B cell (primary cell): ENCODE measurements around the gene ALDH8A1. TPM values are rescaled to one million over a fixed set of nuclear protein-coding genes. Genes with fewer than 3 reads are reported as not detected.
A peak's percentile ranks its signal among the peaks of the same experiment; 100 is the strongest.

ENCODE experiments used
- ATAC-seq: fragments of 200-7000 bp; cut with Tn5 transposase; one replicate; pipeline ENCODE4 v1.10.0; 2021; ENCODE audit warnings: low read depth, mild to moderate bottlenecking, moderate number of reproducible peaks, moderate library complexity
- CTCF ChIA-PET: fragments of 350-600 bp; sonication (Branson Sonifier 250); formaldehyde crosslinking; loops from one replicate; lab custom pipeline; 2021; ENCODE audit warnings: antibody characterized with exemption, inconsistent platforms; lab: Charles Lee
- POLR2A ChIA-PET: fragments of 350-600 bp; sonication (Branson Sonifier 250); formaldehyde crosslinking; loops from one replicate; lab custom pipeline; 2021; ENCODE audit warnings: antibody characterized with exemption; lab: Charles Lee
- DNase-seq: peaks from one replicate; pipeline ENCODE4 v3.0.0; 2013
- H2AFZ ChIP-seq: 2 replicates; pipeline ENCODE4 v1.6.1; 2012; ENCODE audit warnings: mild to moderate bottlenecking, low read depth, low read length; ENCODE audit not compliant: insufficient read depth, poor library complexity, severe bottlenecking
- H3K27ac ChIP-seq, 2 donors: 1 replicate in 1 of 2; 2 replicates in 1 of 2; pipeline ENCODE4 v1.5.1; 2012 to 2013; ENCODE audit warnings: low read length in 2 of 2, mild to moderate bottlenecking in 2 of 2, moderate library complexity in 1 of 2
- H3K27me3 ChIP-seq, 4 experiments: fragments of 200-600 bp in 1 of 4; sonication (generic) in 1 of 4; replicated peaks in 1 of 4; 1 replicate in 2 of 4; 2 replicates in 2 of 4; pipeline versions ENCODE4 v1.6.1 to v1.7.0; 2013 to 2016; ENCODE audit warnings: low read length in 3 of 4, mild to moderate bottlenecking in 2 of 4, mixed read lengths in 1 of 4, moderate library complexity in 1 of 4; ENCODE audit not compliant: insufficient read depth in 4 of 4, control insufficient read depth in 3 of 4; ENCODE audit errors: control extremely low read depth in 1 of 4
- H3K36me3 ChIP-seq, 2 experiments: replicated peaks in 1 of 2; 1 replicate in 1 of 2; 2 replicates in 1 of 2; pipeline versions ENCODE4 v1.6.1 to v1.7.1; 2013; ENCODE audit warnings: low read length in 1 of 2; ENCODE audit not compliant: insufficient read depth in 2 of 2, control insufficient read depth in 1 of 2; ENCODE audit errors: control extremely low read depth in 1 of 2, extremely low read depth in 1 of 2
- H3K4me1 ChIP-seq, 2 donors: fragments of 200-600 bp in 1 of 2; sonication (generic) in 1 of 2; 1 replicate in 1 of 2; 2 replicates in 1 of 2; pipeline versions ENCODE4 v1.5.1 to v1.6.1; 2013 to 2017; ENCODE audit warnings: low read length in 2 of 2; ENCODE audit not compliant: control insufficient read depth in 2 of 2, insufficient read depth in 2 of 2
- H3K4me2 ChIP-seq: replicated peaks from 2 replicates; pipeline ENCODE3; 2012; ENCODE audit warnings: mild to moderate bottlenecking, low read depth, low read length; ENCODE audit not compliant: poor library complexity, severe bottlenecking
- H3K4me3 ChIP-seq, 5 experiments: fragments of 200-600 bp in 1 of 5; sonication (generic) in 1 of 5; 1 replicate in 3 of 5; 2 replicates in 2 of 5; pipeline versions ENCODE4 v1.5.1 to v1.7.0; 2011 to 2016; ENCODE audit warnings: low read length in 4 of 5, mild to moderate bottlenecking in 4 of 5, low read depth in 2 of 5, control low read depth in 1 of 5, moderate library complexity in 1 of 5; ENCODE audit not compliant: insufficient read depth in 1 of 5; ENCODE audit errors: control extremely low read depth in 1 of 5, extremely low read depth in 1 of 5
- H3K79me2 ChIP-seq: fragments of 200-600 bp; sonication (generic); one replicate; pipeline ENCODE4 v1.6.0; 2016; ENCODE audit warnings: low read length; ENCODE audit not compliant: control insufficient read depth, insufficient read depth
- H3K9ac ChIP-seq: fragments of 200-600 bp; sonication (generic); 2 replicates; pipeline ENCODE4 v1.6.1; 2017; ENCODE audit warnings: mild to moderate bottlenecking, low read length, moderate library complexity
- H3K9me3 ChIP-seq, 3 donors: one replicate each; pipeline versions ENCODE4 v1.6.1 to v1.7.1; 2013; ENCODE audit warnings: low read length in 2 of 3; ENCODE audit not compliant: control insufficient read depth in 2 of 3, insufficient read depth in 1 of 3; ENCODE audit errors: control extremely low read depth in 1 of 3
- H4K20me1 ChIP-seq: 2 replicates; pipeline ENCODE4 v1.6.0; 2012; ENCODE audit warnings: mild to moderate bottlenecking, low read length; ENCODE audit not compliant: insufficient read depth, control insufficient read depth, poor library complexity, severe bottlenecking
- H3K27ac Mint-ChIP-seq: one replicate; pipeline ENCODE4 v1.8.0; 2021; ENCODE audit warnings: mixed read lengths
- H3K27me3 Mint-ChIP-seq: one replicate; pipeline ENCODE4 v1.8.0; 2021; ENCODE audit warnings: mixed read lengths
- H3K4me1 Mint-ChIP-seq: one replicate; pipeline ENCODE4 v1.8.0; 2021; ENCODE audit warnings: mixed read lengths
- H3K4me3 Mint-ChIP-seq: one replicate; pipeline ENCODE4 v1.8.0; 2021; ENCODE audit warnings: mixed read lengths
- H3K9me3 Mint-ChIP-seq: one replicate; pipeline ENCODE4 v1.8.0; 2022; ENCODE audit warnings: mixed read lengths; ENCODE audit not compliant: insufficient read depth
- CTCF ChIP-seq: fragments of 200-600 bp; IDR thresholded peaks from one replicate; pipeline ENCODE4 v1.8.0; 2022; ENCODE audit warnings: antibody characterized with exemption, mild to moderate bottlenecking
- EZH2 ChIP-seq: IDR thresholded peaks from 2 replicates; pipeline ENCODE4 v1.6.1; 2012; ENCODE audit warnings: borderline replicate concordance, low read depth, mild to moderate bottlenecking, moderate library complexity, low read length; ENCODE audit not compliant: insufficient read depth, poor library complexity, severe bottlenecking
- WGBS: methylation state at CpG from one replicate; pipeline ENCODE4 v1.1.5; 2013; ENCODE audit warnings: missing lambda C conversion rate; ENCODE audit not compliant: insufficient coverage; 5-methylcytosine and 5-hydroxymethylcytosine counted together
- intact Hi-C: fragments of 100-400 bp; cut with micrococcal nuclease; formaldehyde crosslinking; loops from one replicate; pipeline ENCODE4 v1.10.0; 2022
- polyA plus RNA-seq: library from polyadenylated mRNA; depleted of rRNA; stranded (reverse); fragments of >200 nt; gene quantifications from 2 replicates; pipeline ENCODE4 v1.2.3, GENCODE V29; 2012
- total RNA-seq, 2 donors: library from RNA; stranded (reverse); fragments of 120-200 nt in 1 of 2; gene quantifications; 1 replicate in 1 of 2; 2 replicates in 1 of 2; pipeline versions ENCODE4 v1.2.3 to v1.2.4, GENCODE V29; 2013 to 2022

ALDH8A1 gene
- total and polyA plus RNA-seq, 2 donors (not counting 1 experiment from before 2014, with no cell fraction given), result 0.49 to 1.1 TPM

GRCh38 chr6:134875367-134875766 is 74.5 kb downstream of the ALDH8A1 start:
- WGBS, result 80% methylated on average over 1 of the region's 4 CpGs
- H3K27me3 Mint-ChIP-seq, result no peaks in the 10 kb centered on the region
- Histone ChIP-seq H3K9ac (no peak overlapping the region), H3K9me3 (peaks cover 0 to 21% (median 11%) of the 10 kb centered on the region in 3 donors), H4K20me1 (no peaks in the 10 kb centered on the region), H2AFZ (no peak overlapping the region), H3K4me1 (peaks cover 8 to 19% of the 10 kb centered on the region in 2 donors), H3K4me3 (no peak overlapping the region), H3K4me2 (no peak overlapping the region), H3K27ac (no peak overlapping the region), H3K27me3 (no peaks in the 10 kb centered on the region), H3K79me2 (no peaks in the 10 kb centered on the region), H3K36me3 (no peaks in the 10 kb centered on the region)
- CTCF ChIA-PET, result interaction anchor here (1.5 kb wide), 1 partner anchor 719 kb away, joined by 4 read pairs; no protein-coding TSS in a partner anchor
- H3K9me3 Mint-ChIP-seq, result peaks cover 4% of the 10 kb centered on the region
- POLR2A ChIA-PET, result no interaction called here
- peaks cover 23% of the 10 kb centered on the region for H3K4me1 Mint-ChIP-seq
- TF ChIP-seq EZH2, result no peak
- TF ChIP-seq CTCF, result no peak
- ATAC-seq, result no peak
- no peak for DNase-seq
- H3K27ac Mint-ChIP-seq, result no peak overlapping the region
- intact Hi-C loops, result no loop called here
- H3K4me3 Mint-ChIP-seq, result no peak overlapping the region

DNA sequence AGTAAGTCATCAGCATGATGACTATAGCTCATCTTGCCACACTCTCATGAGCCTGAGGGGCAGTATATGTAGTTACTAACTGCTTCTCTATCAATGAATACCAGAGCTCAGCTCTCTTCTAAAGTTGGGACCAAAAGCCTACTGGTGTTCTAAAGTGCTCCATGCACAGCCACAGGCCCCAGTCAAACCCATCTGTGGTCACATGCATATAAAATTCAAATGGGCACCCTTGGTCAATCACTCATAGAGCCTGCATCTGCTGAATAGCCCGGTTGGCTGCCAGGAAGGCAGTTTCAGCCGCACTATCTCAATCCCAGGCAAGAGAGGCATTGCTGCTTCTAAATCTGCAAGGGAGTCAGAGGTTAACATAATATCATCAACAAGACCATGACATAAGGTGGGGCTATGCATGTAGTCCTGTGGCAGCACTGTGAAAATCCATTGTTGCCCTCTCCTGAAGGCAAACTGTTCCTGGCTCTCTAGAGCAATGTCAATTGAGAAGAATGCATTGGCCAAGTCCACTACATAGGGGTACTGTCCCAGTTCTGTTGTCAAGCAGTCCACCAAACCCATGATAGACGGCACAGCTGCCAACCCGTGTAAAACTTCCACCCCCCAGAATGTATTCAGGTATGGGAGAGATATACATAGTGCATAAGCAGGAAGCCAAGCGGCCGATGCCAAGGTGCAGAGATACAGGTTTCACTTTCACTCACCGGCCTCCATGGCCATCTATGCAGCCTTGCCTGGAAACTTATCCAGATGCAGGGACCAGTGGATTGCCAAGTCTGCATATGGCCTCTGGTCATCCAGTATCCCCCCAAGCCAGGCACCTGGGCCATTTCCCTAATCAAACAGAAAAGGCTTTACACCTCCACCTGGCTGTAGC is 76.2 kb downstream of the ALDH8A1 start:
- no peak overlapping the region for H3K27ac ChIP-seq
- H3K4me1 Mint-ChIP-seq, result peaks cover 25% of the 10 kb centered on the region
- intact Hi-C loops, result no loop called here
- H2AFZ ChIP-seq, result peak overlapping the region; percentile 59
- ChIA-PET POLR2A (no interaction called here), CTCF (interaction anchor here (0.7 kb wide), 1 partner anchor 9 kb away, joined by 4 read pairs; no protein-coding TSS in a partner anchor)
- no peak overlapping the region for H3K27ac Mint-ChIP-seq
- no peaks in the 10 kb centered on the region for H3K27me3 Mint-ChIP-seq
- H3K4me2 ChIP-seq, result peak overlapping the region; percentile 59
- H4K20me1 ChIP-seq, result no peaks in the 10 kb centered on the region
- peaks cover 4% of the 10 kb centered on the region for H3K9me3 Mint-ChIP-seq
- no peaks in the 10 kb centered on the region for H3K36me3 ChIP-seq
- H3K9ac ChIP-seq, result peak overlapping the region; percentile 26
- H3K4me1 ChIP-seq, result peaks cover 8 to 19% of the 10 kb centered on the region in 2 donors
- H3K4me3 Mint-ChIP-seq, result peak overlapping the region; percentile 85
- TF ChIP-seq EZH2, result no peak
- no peak for TF ChIP-seq CTCF
- no peaks in the 10 kb centered on the region for H3K27me3 ChIP-seq
- H3K9me3 ChIP-seq, result peaks cover 0 to 21% (median 11%) of the 10 kb centered on the region in 3 donors
- DNase-seq, result peak; percentile 12
- ATAC-seq, result no peak
- no peaks in the 10 kb centered on the region for H3K79me2 ChIP-seq
- WGBS, result 32% methylated on average over 4 of the region's 7 CpGs
- H3K4me3 ChIP-seq, result peak overlapping the region in 2 of 5 experiments; percentile 15 to 27
